CD4-positive, alpha-beta T cell (primary cell): ENCODE data around the gene HTT-AS. TPM values are rescaled to one million over a fixed set of nuclear protein-coding genes. Genes with fewer than 3 reads are reported as not detected.

ENCODE experiments used
- ATAC-seq: fragments of 200-7000 bp; cut with Tn5 transposase; one replicate; pipeline ENCODE4 v1.10.0; 2022; ENCODE audit warnings: mild to moderate bottlenecking; ENCODE audit not compliant: poor library complexity
- CTCF ChIA-PET: fragments of 350-600 bp; sonication (Branson Sonifier 250); formaldehyde crosslinking; loops from one replicate; lab custom pipeline; 2021; ENCODE audit warnings: antibody characterized with exemption, inconsistent platforms; lab: Charles Lee
- POLR2A ChIA-PET: fragments of 350-600 bp; sonication (Branson Sonifier 250); formaldehyde crosslinking; loops from one replicate; lab custom pipeline; 2021; ENCODE audit warnings: antibody characterized with exemption, inconsistent platforms; lab: Charles Lee
- DNase-seq, 14 experiments: peaks; one replicate each; pipeline ENCODE4 v3.0.0-alpha.2; 2013 to 2020; ENCODE audit warnings: mixed read lengths in 2 of 14
- H3K27ac ChIP-seq, 2 donors: one replicate each; pipeline versions ENCODE4 v1.5.1 to v1.7.0; 2013; ENCODE audit warnings: low read length in 2 of 2, low read depth in 1 of 2, mild to moderate bottlenecking in 1 of 2
- H3K27me3 ChIP-seq, 2 experiments: 1 replicate in 1 of 2; 2 replicates in 1 of 2; pipeline versions ENCODE4 v1.6.1 to v1.7.0; 2013; ENCODE audit warnings: low read length in 2 of 2, control low read depth in 1 of 2, mild to moderate bottlenecking in 1 of 2, moderate library complexity in 1 of 2; ENCODE audit not compliant: insufficient read depth in 2 of 2, control insufficient read depth in 1 of 2
- H3K36me3 ChIP-seq: one replicate; pipeline ENCODE4 v1.6.1; 2013; ENCODE audit warnings: low read length, control low read depth; ENCODE audit not compliant: insufficient read depth
- H3K4me1 ChIP-seq: one replicate; pipeline ENCODE4 v1.6.1; 2013; ENCODE audit warnings: low read length, control low read depth; ENCODE audit not compliant: insufficient read depth
- H3K4me3 ChIP-seq: one replicate; pipeline ENCODE4 v1.5.1; 2013; ENCODE audit warnings: mild to moderate bottlenecking, low read length, moderate library complexity
- H3K9me3 ChIP-seq, 2 experiments: 1 replicate in 1 of 2; 2 replicates in 1 of 2; pipeline versions ENCODE4 v1.6.1 to v1.7.0; 2013; ENCODE audit warnings: low read length in 2 of 2, mild to moderate bottlenecking in 2 of 2, control low read depth in 1 of 2, moderate library complexity in 1 of 2; ENCODE audit not compliant: control insufficient read depth in 1 of 2, insufficient read depth in 1 of 2
- H3K27ac Mint-ChIP-seq: one replicate; pipeline ENCODE4 v1.8.0; 2020; ENCODE audit warnings: mixed read lengths
- H3K27me3 Mint-ChIP-seq: one replicate; pipeline ENCODE4 v1.8.0; 2021; ENCODE audit warnings: mixed read lengths
- H3K36me3 Mint-ChIP-seq: one replicate; pipeline ENCODE4 v1.8.0; 2021; ENCODE audit warnings: low read depth, mixed read lengths
- H3K4me1 Mint-ChIP-seq: one replicate; pipeline ENCODE4 v1.8.0; 2021; ENCODE audit warnings: low read depth, mixed read lengths
- H3K4me3 Mint-ChIP-seq: one replicate; pipeline ENCODE4 v1.8.0; 2020; ENCODE audit warnings: mild to moderate bottlenecking, mixed read lengths
- H3K9me3 Mint-ChIP-seq: one replicate; pipeline ENCODE4 v1.8.0; 2020; ENCODE audit warnings: mixed read lengths
- intact Hi-C, 2 experiments: fragments of 100-400 bp; cut with DNase I in 1 of 2; cut with micrococcal nuclease in 1 of 2; formaldehyde crosslinking; loops; one replicate each; pipeline versions ENCODE4 v1.15.1 to v1.9.0; 2023 to 2025; cut with DNase I, micrococcal nuclease
- total RNA-seq, 174 experiments: library from RNA in 2 of 174; stranded (reverse) in 2 of 174; gene quantifications; one replicate each; pipeline ENCODE4 v1.2.3 and lab custom pipeline; 2021 to 2026
- TF ChIP-seq, protein P1 (sequence below): fragments of 200-600 bp; IDR thresholded peaks from one replicate; pipeline ENCODE4 v1.8.0; 2022; ENCODE audit warnings: antibody characterized with exemption, mild to moderate bottlenecking

The HTT-AS gene
- total RNA-seq, 2 experiments from 2014 or later: not detected

DNA sequence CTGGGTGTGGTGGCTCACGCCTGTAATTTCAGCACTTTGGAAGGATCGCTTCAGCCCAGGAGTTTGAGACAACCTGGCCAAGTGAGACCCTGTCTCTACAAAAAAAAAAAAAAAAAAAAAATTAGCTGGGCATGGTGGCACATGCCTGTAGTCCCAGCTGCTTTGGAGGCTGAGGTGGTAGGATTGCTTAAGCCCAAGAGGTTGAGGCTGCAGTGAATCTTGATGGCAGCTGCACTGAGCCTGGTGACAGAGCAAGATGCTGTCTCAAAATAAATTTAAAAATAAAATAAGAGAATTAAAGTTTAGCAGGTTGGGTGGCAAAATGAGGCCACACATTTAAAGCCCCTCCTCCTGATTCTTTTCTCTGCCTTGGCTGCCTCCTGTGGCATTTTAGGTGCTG is 47.3 kb upstream of the HTT-AS start:
- H3K27ac ChIP-seq: no peak overlapping the region
- no peak for ATAC-seq
- TF ChIP-seq, protein P1, sequence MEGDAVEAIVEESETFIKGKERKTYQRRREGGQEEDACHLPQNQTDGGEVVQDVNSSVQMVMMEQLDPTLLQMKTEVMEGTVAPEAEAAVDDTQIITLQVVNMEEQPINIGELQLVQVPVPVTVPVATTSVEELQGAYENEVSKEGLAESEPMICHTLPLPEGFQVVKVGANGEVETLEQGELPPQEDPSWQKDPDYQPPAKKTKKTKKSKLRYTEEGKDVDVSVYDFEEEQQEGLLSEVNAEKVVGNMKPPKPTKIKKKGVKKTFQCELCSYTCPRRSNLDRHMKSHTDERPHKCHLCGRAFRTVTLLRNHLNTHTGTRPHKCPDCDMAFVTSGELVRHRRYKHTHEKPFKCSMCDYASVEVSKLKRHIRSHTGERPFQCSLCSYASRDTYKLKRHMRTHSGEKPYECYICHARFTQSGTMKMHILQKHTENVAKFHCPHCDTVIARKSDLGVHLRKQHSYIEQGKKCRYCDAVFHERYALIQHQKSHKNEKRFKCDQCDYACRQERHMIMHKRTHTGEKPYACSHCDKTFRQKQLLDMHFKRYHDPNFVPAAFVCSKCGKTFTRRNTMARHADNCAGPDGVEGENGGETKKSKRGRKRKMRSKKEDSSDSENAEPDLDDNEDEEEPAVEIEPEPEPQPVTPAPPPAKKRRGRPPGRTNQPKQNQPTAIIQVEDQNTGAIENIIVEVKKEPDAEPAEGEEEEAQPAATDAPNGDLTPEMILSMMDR: no peak

DNA sequence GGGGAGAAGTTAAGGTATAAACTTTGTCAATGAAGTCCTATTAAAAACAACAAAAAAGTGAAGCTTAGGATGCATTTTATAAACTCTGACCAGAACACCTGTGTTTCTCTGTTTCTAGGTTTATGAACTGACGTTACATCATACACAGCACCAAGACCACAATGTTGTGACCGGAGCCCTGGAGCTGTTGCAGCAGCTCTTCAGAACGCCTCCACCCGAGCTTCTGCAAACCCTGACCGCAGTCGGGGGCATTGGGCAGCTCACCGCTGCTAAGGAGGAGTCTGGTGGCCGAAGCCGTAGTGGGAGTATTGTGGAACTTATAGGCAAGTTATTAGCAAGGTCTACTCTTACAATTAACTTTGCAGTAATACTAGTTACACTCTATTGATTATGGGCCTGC is 46.8 kb upstream of the HTT-AS start:
- no peaks in the 10 kb centered on the region for H3K27me3 ChIP-seq
- peaks cover 65% of the 10 kb centered on the region for H3K36me3 ChIP-seq
- no peaks in the 10 kb centered on the region for H3K9me3 ChIP-seq
- H3K9me3 Mint-ChIP-seq: no peaks in the 10 kb centered on the region
- intact Hi-C loops: no loop called here
- peaks cover 86% of the 10 kb centered on the region for H3K36me3 Mint-ChIP-seq
- H3K27me3 Mint-ChIP-seq: no peaks in the 10 kb centered on the region
- CTCF ChIA-PET: interaction anchor here (3.3 kb wide), 1 partner anchor 14 kb away, joined by 9 read pairs; no protein-coding TSS in a partner anchor
- TF ChIP-seq, protein P1: no peak
- DNase-seq (no peak), ATAC-seq (no peak)
- no peak overlapping the region for H3K4me3 ChIP-seq
- H3K4me1 ChIP-seq: peaks cover 6% of the 10 kb centered on the region
- no peak overlapping the region for H3K27ac ChIP-seq
- H3K27ac Mint-ChIP-seq: no peak overlapping the region
- H3K4me3 Mint-ChIP-seq: no peak overlapping the region
- POLR2A ChIA-PET: no interaction called here
- peaks cover 14% of the 10 kb centered on the region for H3K4me1 Mint-ChIP-seq

More for the DNA sequence above, 47.3 kb upstream of the HTT-AS start:
- intact Hi-C loops: no loop called here
- H3K9me3 Mint-ChIP-seq: no peaks in the 10 kb centered on the region
- H3K4me3 Mint-ChIP-seq: no peak overlapping the region
- DNase-seq: no peak
- peaks cover 14% of the 10 kb centered on the region for H3K4me1 Mint-ChIP-seq
- ChIA-PET CTCF (interaction anchor here (3.3 kb wide), 1 partner anchor 14 kb away, joined by 9 read pairs; no protein-coding TSS in a partner anchor), POLR2A (no interaction called here)
- H3K4me3 ChIP-seq: no peak overlapping the region
- peaks cover 84% of the 10 kb centered on the region for H3K36me3 Mint-ChIP-seq
- no peaks in the 10 kb centered on the region for H3K27me3 ChIP-seq
- peaks cover 62% of the 10 kb centered on the region for H3K36me3 ChIP-seq
- peaks cover 6% of the 10 kb centered on the region for H3K4me1 ChIP-seq
- H3K9me3 ChIP-seq: no peaks in the 10 kb centered on the region
- H3K27ac Mint-ChIP-seq: no peak overlapping the region
- no peaks in the 10 kb centered on the region for H3K27me3 Mint-ChIP-seq

DNA sequence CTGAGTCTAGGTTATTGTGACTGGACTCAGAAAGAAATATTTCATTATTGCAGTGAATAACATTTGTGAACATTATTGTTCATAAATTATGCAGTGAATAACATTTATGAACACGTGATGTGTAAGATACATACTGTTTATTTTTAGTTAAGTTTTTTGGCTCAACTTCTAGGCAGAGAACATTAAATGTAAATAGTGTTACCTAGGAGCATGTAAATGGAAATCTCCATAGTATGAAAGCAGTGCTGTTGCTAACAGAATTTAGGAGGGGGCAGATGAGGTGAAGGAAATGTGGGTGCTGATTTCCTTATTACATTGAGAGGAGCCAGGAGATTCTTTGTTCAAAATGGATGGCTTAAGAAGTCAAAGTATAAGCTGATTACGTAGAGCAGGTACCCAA is 45.1 kb upstream of the HTT-AS start:
- TF ChIP-seq, protein P1: no peak
- H3K36me3 Mint-ChIP-seq: peaks cover 92% of the 10 kb centered on the region
- Histone ChIP-seq H3K4me1 (peaks cover 6% of the 10 kb centered on the region), H3K27ac (no peak overlapping the region), H3K27me3 (no peaks in the 10 kb centered on the region), H3K9me3 (no peaks in the 10 kb centered on the region), H3K4me3 (no peak overlapping the region), H3K36me3 (peaks cover 74% of the 10 kb centered on the region)
- ChIA-PET POLR2A (no interaction called here), CTCF (interaction anchor here (0.8 kb wide), 1 partner anchor 13 kb away, joined by 3 read pairs; no protein-coding TSS in a partner anchor)
- no peaks in the 10 kb centered on the region for H3K9me3 Mint-ChIP-seq
- H3K27me3 Mint-ChIP-seq: no peaks in the 10 kb centered on the region
- peaks cover 14% of the 10 kb centered on the region for H3K4me1 Mint-ChIP-seq
- H3K27ac Mint-ChIP-seq: no peak overlapping the region
- DNase-seq: no peak
- no peak overlapping the region for H3K4me3 Mint-ChIP-seq
- no peak for ATAC-seq
- intact Hi-C loops: no loop called here
